Measurements from ENCODE around the gene ESR1.
A peak's percentile ranks its signal among the peaks of the same experiment; 100 is the strongest.

The ESR1 gene

GRCh38 chr6:152123076-152123475 lies 315.6 kb downstream of the ESR1 start:
- DNase-seq (ENCODE audit: low read depth): no peak
- no peak overlapping the region for H3K4me3 ChIP-seq (ENCODE audit: low read depth, low read length)
- in situ Hi-C loops (cut with HindIII; ENCODE audit: low sequenced_read_pairs): no loop called here
- no peak for TF ChIP-seq CTCF (IDR thresholded peaks at IDR 0.05; ENCODE audit: low read depth, low read length, missing control alignments)

GRCh38 chr6:152124429-152125074 lies 317.1 kb downstream of the ESR1 start:
- no peak overlapping the region for H3K4me3 ChIP-seq (ENCODE audit: low read depth, low read length)
- in situ Hi-C loops (cut with HindIII; ENCODE audit: low sequenced_read_pairs): loop anchor here (25.0 kb wide), 1 partner anchor 362 kb away; no protein-coding TSS in a partner anchor
- DNase-seq (ENCODE audit: low read depth): peak; percentile 62
- TF ChIP-seq CTCF (IDR thresholded peaks at IDR 0.05; ENCODE audit: low read depth, low read length, missing control alignments): peak; percentile 74

DNA sequence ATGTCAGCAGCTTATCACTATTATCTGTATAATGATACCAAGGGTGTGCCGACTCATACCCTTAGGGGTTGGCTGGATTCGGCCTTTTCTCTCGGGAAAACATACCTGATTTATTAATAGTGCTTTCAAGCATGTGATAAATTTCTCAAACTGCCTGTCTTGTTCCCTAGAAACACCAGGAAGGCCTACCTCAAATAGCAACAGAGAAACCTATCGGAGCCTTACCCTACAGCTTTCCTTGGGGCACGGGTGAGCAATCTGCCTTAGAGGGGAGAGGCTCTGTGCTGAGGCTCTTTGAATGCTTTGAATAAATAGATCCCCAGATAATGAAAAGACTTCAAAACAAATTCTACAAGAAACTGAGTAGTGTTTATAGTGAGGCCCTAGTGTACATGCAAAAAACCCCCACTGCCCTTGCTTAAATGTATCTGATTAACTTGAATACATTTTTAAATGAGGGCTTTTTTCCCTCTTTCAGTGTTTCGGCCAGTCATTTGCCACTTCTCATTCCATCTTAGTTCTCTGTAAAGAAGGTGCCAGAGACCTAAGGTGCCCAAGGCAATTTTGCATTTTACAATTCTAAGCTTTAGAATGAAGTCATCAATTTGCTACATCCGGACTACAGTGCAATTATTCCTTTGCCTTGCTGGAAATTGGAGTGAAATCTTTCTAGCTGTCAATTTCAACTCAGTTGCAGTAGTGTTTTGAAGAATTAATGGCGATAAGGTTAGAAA lies 320.1 kb downstream of the ESR1 start:
- H3K4me3 ChIP-seq (ENCODE audit: low read depth, low read length): no peak overlapping the region
- no peak for DNase-seq (ENCODE audit: low read depth)
- TF ChIP-seq CTCF (IDR thresholded peaks at IDR 0.05; ENCODE audit: low read depth, low read length, missing control alignments): no peak
- in situ Hi-C loops (cut with HindIII; ENCODE audit: low sequenced_read_pairs): loop anchor here (25.0 kb wide), 1 partner anchor 365 kb away; no protein-coding TSS in a partner anchor

GRCh38 chr6:152129691-152130151 lies 322.2 kb downstream of the ESR1 start:
- in situ Hi-C loops (cut with HindIII; ENCODE audit: low sequenced_read_pairs): loop anchor here (25.0 kb wide), 1 partner anchor 367 kb away; no protein-coding TSS in a partner anchor

GRCh38 chr6:152130441-152130840 lies 323.0 kb downstream of the ESR1 start:
- no peak for DNase-seq (ENCODE audit: low read depth)
- no peak for TF ChIP-seq CTCF (IDR thresholded peaks at IDR 0.05; ENCODE audit: low read depth, low read length, missing control alignments)
- H3K4me3 ChIP-seq (ENCODE audit: low read depth, low read length): no peak overlapping the region
- in situ Hi-C loops (cut with HindIII; ENCODE audit: low sequenced_read_pairs): loop anchor here (25.0 kb wide), 1 partner anchor 368 kb away; no protein-coding TSS in a partner anchor

More at GRCh38 chr6:152129691-152130151, 322.2 kb downstream of the ESR1 start:
- no peak for TF ChIP-seq CTCF (IDR thresholded peaks at IDR 0.05; ENCODE audit: low read depth, low read length, missing control alignments)
- no peak overlapping the region for H3K4me3 ChIP-seq (ENCODE audit: low read depth, low read length)
- DNase-seq (ENCODE audit: low read depth): no peak

- no peak overlapping the region for H3K4me3 ChIP-seq (ENCODE audit: low read depth, low read length)
- no peak for TF ChIP-seq CTCF (IDR thresholded peaks at IDR 0.05; ENCODE audit: low read depth, low read length, missing control alignments)
- no peak for DNase-seq (ENCODE audit: low read depth)
- in situ Hi-C loops (cut with HindIII; ENCODE audit: low sequenced_read_pairs): loop anchor here (25.0 kb wide), 1 partner anchor 374 kb away; no protein-coding TSS in a partner anchor
Observed at GRCh38 chr6:152135755-152136448, 328.4 kb downstream of the ESR1 start.

Measured in astrocyte of the cerebellum (primary cell).